OCI-LY1 (cell line): ENCODE results near the gene HP.

ENCODE experiments used
- H2AFZ ChIP-seq: fragments of 200-600 bp; sonication (generic), shearing (Covaris generic); 2 replicates; pipeline ENCODE4 v1.6.0; 2014; ENCODE audit warnings: antibody characterized with exemption, mild to moderate bottlenecking, low read length
- H3F3A ChIP-seq: fragments of 200-600 bp; sonication (generic), shearing (Covaris generic); 2 replicates; pipeline ENCODE4 v1.6.0; 2014; ENCODE audit warnings: mild to moderate bottlenecking, antibody characterized with exemption, low read length, moderate library complexity; ENCODE audit not compliant: insufficient read depth
- H3K27ac ChIP-seq: fragments of 200-600 bp; sonication (generic); 2 replicates; pipeline ENCODE4 v1.5.1; 2014; ENCODE audit warnings: low read length, mixed run types, mild to moderate bottlenecking, low read depth; ENCODE audit not compliant: poor library complexity, severe bottlenecking
- H3K27me3 ChIP-seq: fragments of 200-600 bp; sonication (generic); 2 replicates; pipeline ENCODE4 v1.6.0; 2014; ENCODE audit warnings: antibody characterized with exemption, mild to moderate bottlenecking, low read length, moderate library complexity; ENCODE audit not compliant: insufficient read depth
- H3K36me3 ChIP-seq: fragments of 200-600 bp; sonication (generic); 2 replicates; pipeline ENCODE4 v1.6.1; 2014; ENCODE audit warnings: mild to moderate bottlenecking, antibody characterized with exemption, low read length, moderate library complexity, mixed read lengths; ENCODE audit not compliant: insufficient read depth
- H3K4me1 ChIP-seq: fragments of 200-600 bp; sonication (generic); 2 replicates; pipeline ENCODE4 v1.5.1; 2014; ENCODE audit warnings: mild to moderate bottlenecking, low read length, moderate library complexity; ENCODE audit not compliant: insufficient read depth, severe bottlenecking
- H3K4me2 ChIP-seq: fragments of 200-600 bp; sonication (generic), shearing (Covaris generic); 2 replicates; pipeline ENCODE4 v1.6.1; 2014; ENCODE audit warnings: low read length
- H3K4me3 ChIP-seq: fragments of 200-600 bp; sonication (generic); 2 replicates; pipeline ENCODE4 v1.5.1; 2014; ENCODE audit warnings: low read length, low read depth, mild to moderate bottlenecking, mixed read lengths; ENCODE audit not compliant: poor library complexity, severe bottlenecking
- H3K79me2 ChIP-seq: fragments of 200-600 bp; shearing (Covaris generic); 2 replicates; pipeline ENCODE4 v1.6.1; 2016; ENCODE audit warnings: mixed run types, low read length, mixed read lengths; ENCODE audit not compliant: insufficient read depth
- H3K9ac ChIP-seq: fragments of 200-600 bp; sonication (generic), shearing (Covaris generic); 2 replicates; pipeline ENCODE4 v1.6.1; 2014; ENCODE audit warnings: mild to moderate bottlenecking, low read length, mixed read lengths
- H3K9me2 ChIP-seq: fragments of 200-600 bp; sonication (generic), shearing (Covaris generic); 2 replicates; pipeline ENCODE4 v1.6.1; 2014; ENCODE audit warnings: low read depth, mild to moderate bottlenecking, low read length, mixed read lengths
- H3K9me3 ChIP-seq: fragments of 200-600 bp; shearing (Covaris generic); 2 replicates; pipeline ENCODE4 v1.6.1; 2014; ENCODE audit warnings: low read length, mixed read lengths
- H4K20me1 ChIP-seq: fragments of 200-600 bp; sonication (generic), shearing (Covaris generic); 2 replicates; pipeline ENCODE4 v1.6.0; 2016; ENCODE audit warnings: mild to moderate bottlenecking, low read length; ENCODE audit not compliant: insufficient read depth
- EZH2 ChIP-seq: fragments of 200-600 bp; sonication (generic), shearing (Covaris generic); IDR thresholded peaks from 2 replicates; pipeline ENCODE4 v1.8.0; 2017; ENCODE audit warnings: borderline replicate concordance, mixed run types, mild to moderate bottlenecking, antibody characterized with exemption, low read length, moderate library complexity, mixed read lengths
- TF ChIP-seq, protein P1 (sequence below): fragments of 200-600 bp; sonication (generic), shearing (Covaris generic); IDR thresholded peaks from 2 replicates; pipeline ENCODE4 v1.5.1; 2017; ENCODE audit warnings: mild to moderate bottlenecking, antibody characterized with exemption, low read length, moderate library complexity, mixed read lengths

The HP gene

GRCh38 chr16:72012607-72013006 is 41.7 kb upstream of the HP start:
- Histone ChIP-seq H3K79me2 (no peaks in the 10 kb centered on the region), H3K27ac (no peak overlapping the region), H3K27me3 (no peaks in the 10 kb centered on the region), H3K4me3 (no peak overlapping the region), H3K4me2 (no peak overlapping the region), H3K9me3 (no peaks in the 10 kb centered on the region), H3F3A (no peaks in the 10 kb centered on the region), H2AFZ (no peak overlapping the region), H3K9ac (no peak overlapping the region), H4K20me1 (no peaks in the 10 kb centered on the region), H3K36me3 (peaks cover 26% of the 10 kb centered on the region; the same call in 1 of the 2 replicates), H3K9me2 (no peaks in the 10 kb centered on the region), H3K4me1 (peaks cover 23% of the 10 kb centered on the region)
- TF ChIP-seq, protein P1, sequence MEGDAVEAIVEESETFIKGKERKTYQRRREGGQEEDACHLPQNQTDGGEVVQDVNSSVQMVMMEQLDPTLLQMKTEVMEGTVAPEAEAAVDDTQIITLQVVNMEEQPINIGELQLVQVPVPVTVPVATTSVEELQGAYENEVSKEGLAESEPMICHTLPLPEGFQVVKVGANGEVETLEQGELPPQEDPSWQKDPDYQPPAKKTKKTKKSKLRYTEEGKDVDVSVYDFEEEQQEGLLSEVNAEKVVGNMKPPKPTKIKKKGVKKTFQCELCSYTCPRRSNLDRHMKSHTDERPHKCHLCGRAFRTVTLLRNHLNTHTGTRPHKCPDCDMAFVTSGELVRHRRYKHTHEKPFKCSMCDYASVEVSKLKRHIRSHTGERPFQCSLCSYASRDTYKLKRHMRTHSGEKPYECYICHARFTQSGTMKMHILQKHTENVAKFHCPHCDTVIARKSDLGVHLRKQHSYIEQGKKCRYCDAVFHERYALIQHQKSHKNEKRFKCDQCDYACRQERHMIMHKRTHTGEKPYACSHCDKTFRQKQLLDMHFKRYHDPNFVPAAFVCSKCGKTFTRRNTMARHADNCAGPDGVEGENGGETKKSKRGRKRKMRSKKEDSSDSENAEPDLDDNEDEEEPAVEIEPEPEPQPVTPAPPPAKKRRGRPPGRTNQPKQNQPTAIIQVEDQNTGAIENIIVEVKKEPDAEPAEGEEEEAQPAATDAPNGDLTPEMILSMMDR: no peak
- TF ChIP-seq EZH2: no peak

DNA sequence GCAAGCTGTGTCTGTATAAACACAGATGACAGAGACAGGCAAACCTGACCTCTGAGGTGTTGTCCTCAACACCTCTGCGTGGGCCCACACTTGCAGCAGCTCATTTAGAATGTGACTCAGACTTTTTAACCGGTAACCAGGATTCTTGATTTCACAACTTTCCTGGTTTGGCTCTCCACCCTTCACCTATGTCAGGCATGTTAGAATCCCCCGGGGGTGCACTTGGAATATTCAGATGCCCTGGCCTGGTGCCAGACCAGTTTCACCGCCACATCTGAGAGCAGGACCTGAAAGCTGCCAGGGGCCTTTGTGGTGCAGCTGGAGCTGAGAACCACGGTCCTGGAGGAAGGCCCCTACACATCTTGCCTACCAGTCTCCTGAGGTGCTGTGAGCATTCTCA is 40.9 kb upstream of the HP start:
- H3K27me3 ChIP-seq: no peaks in the 10 kb centered on the region
- H3K9me2 ChIP-seq: no peaks in the 10 kb centered on the region
- H2AFZ ChIP-seq: no peak overlapping the region
- H3F3A ChIP-seq: no peaks in the 10 kb centered on the region
- no peak overlapping the region for H3K4me2 ChIP-seq
- no peaks in the 10 kb centered on the region for H3K79me2 ChIP-seq
- no peak overlapping the region for H3K9ac ChIP-seq
- no peak for TF ChIP-seq EZH2
- TF ChIP-seq, protein P1: no peak
- H3K36me3 ChIP-seq: peaks cover 30% of the 10 kb centered on the region
- peaks cover 19% of the 10 kb centered on the region for H3K4me1 ChIP-seq
- H3K9me3 ChIP-seq: no peaks in the 10 kb centered on the region
- H3K27ac ChIP-seq: peak overlapping the region; percentile 16
- H3K4me3 ChIP-seq: no peak overlapping the region
- H4K20me1 ChIP-seq: no peaks in the 10 kb centered on the region

GRCh38 chr16:72013888-72014581 is 40.3 kb upstream of the HP start:
- H3K79me2 ChIP-seq: no peaks in the 10 kb centered on the region
- no peaks in the 10 kb centered on the region for H3K27me3 ChIP-seq
- H3K4me2 ChIP-seq: no peak overlapping the region
- H3K9me2 ChIP-seq: no peaks in the 10 kb centered on the region
- no peak overlapping the region for H3K4me3 ChIP-seq
- H3K4me1 ChIP-seq: peaks cover 19% of the 10 kb centered on the region
- H3K9me3 ChIP-seq: no peaks in the 10 kb centered on the region
- H3F3A ChIP-seq: no peaks in the 10 kb centered on the region
- TF ChIP-seq EZH2: no peak
- TF ChIP-seq, protein P1: no peak
- H4K20me1 ChIP-seq: no peaks in the 10 kb centered on the region
- peak overlapping the region; percentile 16 for H3K27ac ChIP-seq
- H2AFZ ChIP-seq: no peak overlapping the region
- H3K9ac ChIP-seq: no peak overlapping the region
- H3K36me3 ChIP-seq: peaks cover 35% of the 10 kb centered on the region
